HCT116 (cell line): Measurements from ENCODE around the gene PSMA3. TPM values are rescaled to one million over a fixed set of nuclear protein-coding genes. Genes with fewer than 3 reads are reported as not detected.

Source experiments
- CBX3 ChIP-seq: IDR thresholded peaks from 2 replicates; pipeline ENCODE4 v1.6.1; 2012; ENCODE audit warnings: low read depth
- EZH2 ChIP-seq: fragments of 200-600 bp; sonication (generic); IDR thresholded peaks from 2 replicates; pipeline ENCODE4 v1.6.1; 2017; ENCODE audit warnings: antibody characterized with exemption, mixed run types
- POLR2AphosphoS5 ChIP-seq: IDR thresholded peaks from 2 replicates; pipeline ENCODE4 v1.6.1; 2011; ENCODE audit warnings: mild to moderate bottlenecking, low read depth, low read length, moderate library complexity
- TCF7L2 ChIP-seq: IDR thresholded peaks from 2 replicates; pipeline ENCODE4 v1.7.0; 2011; ENCODE audit warnings: borderline replicate concordance, inconsistent platforms; ENCODE audit not compliant: insufficient read depth, insufficient read length; ENCODE audit errors: extremely low read depth
- total RNA-seq: library from RNA; stranded (reverse); gene quantifications from one replicate; pipeline ENCODE4 v1.2.1, GENCODE V29; 2021; ENCODE audit not compliant: unreplicated experiment
- TF ChIP-seq, protein P1 (sequence below): IDR thresholded peaks from 2 replicates; pipeline ENCODE4 v1.6.1; 2012; ENCODE audit warnings: low read depth
- TF ChIP-seq, protein P2 (sequence below): IDR thresholded peaks from 2 replicates; pipeline ENCODE4 v1.6.1; 2012
- TF ChIP-seq, protein P3 (sequence below): IDR thresholded peaks from 2 replicates; pipeline ENCODE4 v1.6.1; 2012

The PSMA3 gene
- total RNA-seq, 1 experiment from 2014 or later: 267 TPM

GRCh38 chr14:58227096-58227819 lies 17.4 kb upstream of the PSMA3 start (continued):
- TF ChIP-seq, protein P1, sequence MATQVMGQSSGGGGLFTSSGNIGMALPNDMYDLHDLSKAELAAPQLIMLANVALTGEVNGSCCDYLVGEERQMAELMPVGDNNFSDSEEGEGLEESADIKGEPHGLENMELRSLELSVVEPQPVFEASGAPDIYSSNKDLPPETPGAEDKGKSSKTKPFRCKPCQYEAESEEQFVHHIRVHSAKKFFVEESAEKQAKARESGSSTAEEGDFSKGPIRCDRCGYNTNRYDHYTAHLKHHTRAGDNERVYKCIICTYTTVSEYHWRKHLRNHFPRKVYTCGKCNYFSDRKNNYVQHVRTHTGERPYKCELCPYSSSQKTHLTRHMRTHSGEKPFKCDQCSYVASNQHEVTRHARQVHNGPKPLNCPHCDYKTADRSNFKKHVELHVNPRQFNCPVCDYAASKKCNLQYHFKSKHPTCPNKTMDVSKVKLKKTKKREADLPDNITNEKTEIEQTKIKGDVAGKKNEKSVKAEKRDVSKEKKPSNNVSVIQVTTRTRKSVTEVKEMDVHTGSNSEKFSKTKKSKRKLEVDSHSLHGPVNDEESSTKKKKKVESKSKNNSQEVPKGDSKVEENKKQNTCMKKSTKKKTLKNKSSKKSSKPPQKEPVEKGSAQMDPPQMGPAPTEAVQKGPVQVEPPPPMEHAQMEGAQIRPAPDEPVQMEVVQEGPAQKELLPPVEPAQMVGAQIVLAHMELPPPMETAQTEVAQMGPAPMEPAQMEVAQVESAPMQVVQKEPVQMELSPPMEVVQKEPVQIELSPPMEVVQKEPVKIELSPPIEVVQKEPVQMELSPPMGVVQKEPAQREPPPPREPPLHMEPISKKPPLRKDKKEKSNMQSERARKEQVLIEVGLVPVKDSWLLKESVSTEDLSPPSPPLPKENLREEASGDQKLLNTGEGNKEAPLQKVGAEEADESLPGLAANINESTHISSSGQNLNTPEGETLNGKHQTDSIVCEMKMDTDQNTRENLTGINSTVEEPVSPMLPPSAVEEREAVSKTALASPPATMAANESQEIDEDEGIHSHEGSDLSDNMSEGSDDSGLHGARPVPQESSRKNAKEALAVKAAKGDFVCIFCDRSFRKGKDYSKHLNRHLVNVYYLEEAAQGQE: no peak
- TF ChIP-seq POLR2AphosphoS5: no peak
- TF ChIP-seq, protein P2, sequence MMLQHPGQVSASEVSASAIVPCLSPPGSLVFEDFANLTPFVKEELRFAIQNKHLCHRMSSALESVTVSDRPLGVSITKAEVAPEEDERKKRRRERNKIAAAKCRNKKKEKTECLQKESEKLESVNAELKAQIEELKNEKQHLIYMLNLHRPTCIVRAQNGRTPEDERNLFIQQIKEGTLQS: no peak
- TF ChIP-seq EZH2: no peak
- no peak for TF ChIP-seq TCF7L2
- TF ChIP-seq, protein P3, sequence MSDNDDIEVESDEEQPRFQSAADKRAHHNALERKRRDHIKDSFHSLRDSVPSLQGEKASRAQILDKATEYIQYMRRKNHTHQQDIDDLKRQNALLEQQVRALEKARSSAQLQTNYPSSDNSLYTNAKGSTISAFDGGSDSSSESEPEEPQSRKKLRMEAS: no peak
- TF ChIP-seq CBX3: no peak
